Measurements from ENCODE around the gene PFDN2.
A peak's percentile ranks its signal among the peaks of the same experiment; 100 is the strongest.

PFDN2 gene

GRCh38 chr1:161137881-161138280 lies 20.0 kb upstream of the PFDN2 start:
- Histone ChIP-seq H3K4ac (ENCODE audit: low read depth in 1 of 2, low read length in 2 of 2) (no peak overlapping the region), H2BK12ac (ENCODE audit: low read length in 2 of 2) (no peak overlapping the region), H4K91ac (ENCODE audit: low read length) (no peak overlapping the region), H2AK5ac (ENCODE audit: low read length, severe bottlenecking) (no peak overlapping the region), H3K27ac (ENCODE audit: low read length, poor library complexity, severe bottlenecking) (no peak overlapping the region), H4K8ac (ENCODE audit: low read length) (no peak overlapping the region), H3K14ac (ENCODE audit: low read length in 2 of 2) (no peak overlapping the region), H3K4me3 (ENCODE audit: insufficient read depth in 1 of 2, low read depth in 1 of 2, low read length in 2 of 2) (no peak overlapping the region), H3K4me1 (ENCODE audit: control insufficient read depth, insufficient read depth, low read depth, low read length) (peaks cover 7% of the 10 kb centered on the region), H3K79me1 (replicated peaks; ENCODE audit: low read length, poor library complexity, severe bottlenecking) (peaks cover 30% of the 10 kb centered on the region), H3K23ac (ENCODE audit: low read length in 2 of 2) (no peak overlapping the region), H2BK5ac (ENCODE audit: low read depth, low read length, poor library complexity, severe bottlenecking) (no peak overlapping the region), H3K36me3 (ENCODE audit: control insufficient read depth in 1 of 2, insufficient read depth in 2 of 2, low read depth in 1 of 2, low read length in 2 of 2) (peaks cover 0 to 4% of the 10 kb centered on the region in 2 experiments), H2AFZ (ENCODE audit: low read depth, low read length) (no peak overlapping the region), H3K4me2 (ENCODE audit: low read length, poor library complexity, severe bottlenecking) (no peak overlapping the region), H3K27me3 (ENCODE audit: control insufficient read depth in 1 of 2, insufficient read depth in 1 of 2, low read length in 2 of 2) (no peaks in the 10 kb centered on the region), H3K9ac (ENCODE audit: low read length) (no peak overlapping the region), H2BK120ac (ENCODE audit: low read depth, low read length) (no peak overlapping the region), H3K18ac (ENCODE audit: low read depth in 1 of 2, low read length in 2 of 2) (no peak overlapping the region), H3K9me3 (ENCODE audit: control insufficient read depth, low read length) (no peaks in the 10 kb centered on the region), H2BK15ac (ENCODE audit: low read depth, poor library complexity, severe bottlenecking) (no peak overlapping the region)
- DNase-seq = no peak
- 90% methylated on average over 3 of the region's 3 CpGs for WGBS

DNA sequence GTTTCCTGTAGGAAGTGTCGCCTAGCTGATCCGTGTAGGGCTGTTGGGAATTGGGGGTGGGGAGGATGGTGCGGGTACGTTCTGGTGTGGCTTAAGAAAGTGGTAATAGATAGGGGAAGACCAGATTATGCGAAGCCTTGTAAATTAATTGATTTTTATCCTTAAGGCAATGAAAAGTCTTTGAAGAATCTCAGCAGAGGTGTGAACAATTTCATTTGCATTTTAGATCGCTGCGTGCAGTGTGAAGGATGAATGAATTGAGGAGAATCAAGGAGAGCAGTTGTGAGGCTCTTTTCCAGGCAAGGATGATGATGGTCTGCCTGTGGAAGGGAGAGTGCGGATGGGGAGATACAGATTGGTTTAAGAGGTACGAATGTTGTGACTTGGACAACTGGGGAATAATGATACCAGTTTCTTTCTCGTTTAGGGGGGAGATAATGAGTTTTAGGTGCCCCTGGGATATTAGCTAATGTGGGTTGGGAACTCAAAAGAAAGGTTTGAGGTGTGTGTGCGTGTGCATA lies 15.4 kb upstream of the PFDN2 start:
- peak overlapping the region; percentile 75 to 85 for H3K4ac ChIP-seq (ENCODE audit: low read depth in 1 of 2, low read length in 2 of 2)
- H3K4me3 ChIP-seq (ENCODE audit: insufficient read depth in 1 of 2, low read depth in 1 of 2, low read length in 2 of 2) = peak overlapping the region; percentile 75 to 94
- H3K18ac ChIP-seq (ENCODE audit: low read depth in 1 of 2, low read length in 2 of 2) = peak overlapping the region; percentile 91 to 98
- 1% methylated on average over 11 of the region's 11 CpGs for WGBS
- H2BK15ac ChIP-seq (ENCODE audit: low read depth, poor library complexity, severe bottlenecking) = no peak overlapping the region
- peak overlapping the region; percentile 62 for H4K91ac ChIP-seq (ENCODE audit: low read length)
- peak overlapping the region; percentile 88 for H3K27ac ChIP-seq (ENCODE audit: low read length, poor library complexity, severe bottlenecking)
- H3K36me3 ChIP-seq (ENCODE audit: control insufficient read depth in 1 of 2, insufficient read depth in 2 of 2, low read depth in 1 of 2, low read length in 2 of 2) = peaks cover 6 to 24% of the 10 kb centered on the region in 2 experiments
- no peak overlapping the region for H2BK5ac ChIP-seq (ENCODE audit: low read depth, low read length, poor library complexity, severe bottlenecking)
- no peak overlapping the region for H2BK120ac ChIP-seq (ENCODE audit: low read depth, low read length)
- H3K23ac ChIP-seq (ENCODE audit: low read length in 2 of 2) = peak overlapping the region in 1 of 2 experiments; percentile 70
- H2AK5ac ChIP-seq (ENCODE audit: low read length, severe bottlenecking) = no peak overlapping the region
- H3K4me1 ChIP-seq (ENCODE audit: control insufficient read depth, insufficient read depth, low read depth, low read length) = peaks cover 9% of the 10 kb centered on the region
- H3K9me3 ChIP-seq (ENCODE audit: control insufficient read depth, low read length) = no peaks in the 10 kb centered on the region
- DNase-seq = peak; percentile 64
- peak overlapping the region; percentile 64 for H2AFZ ChIP-seq (ENCODE audit: low read depth, low read length)
- H4K8ac ChIP-seq (ENCODE audit: low read length) = peak overlapping the region; percentile 90
- no peak overlapping the region for H3K14ac ChIP-seq (ENCODE audit: low read length in 2 of 2)
- H3K79me1 ChIP-seq (replicated peaks; ENCODE audit: low read length, poor library complexity, severe bottlenecking) = peaks cover 32% of the 10 kb centered on the region
- peak overlapping the region in 1 of 2 experiments; percentile 47 for H2BK12ac ChIP-seq (ENCODE audit: low read length in 2 of 2)
- H3K9ac ChIP-seq (ENCODE audit: low read length) = peak overlapping the region; percentile 95
- peak overlapping the region; percentile 40 for H3K4me2 ChIP-seq (ENCODE audit: low read length, poor library complexity, severe bottlenecking)
- no peaks in the 10 kb centered on the region for H3K27me3 ChIP-seq (ENCODE audit: control insufficient read depth in 1 of 2, insufficient read depth in 1 of 2, low read length in 2 of 2)

GRCh38 chr1:161132410-161133219 lies 14.8 kb upstream of the PFDN2 start, which contains the start of gene DEDD:
Gene DEDD, minus strand, starts transcription at chr1:161132667. Its CDS starts 8,205 bp downstream, at chr1:161124462.
- peak; percentile 98 for DNase-seq
- H3K79me1 ChIP-seq (replicated peaks; ENCODE audit: low read length, poor library complexity, severe bottlenecking) = peaks cover 32% of the 10 kb centered on the region
- H4K8ac ChIP-seq (ENCODE audit: low read length) = peak within 1 kb of the TSS; percentile 91
- peak within 1 kb of the TSS; percentile 85 for H2BK15ac ChIP-seq (ENCODE audit: low read depth, poor library complexity, severe bottlenecking)
- H3K9me3 ChIP-seq (ENCODE audit: control insufficient read depth, low read length) = no peaks in the 10 kb centered on the region
- H3K9ac ChIP-seq (ENCODE audit: low read length) = peak within 1 kb of the TSS; percentile 95
- H2AK5ac ChIP-seq (ENCODE audit: low read length, severe bottlenecking) = peak within 1 kb of the TSS; percentile 18
- H3K27ac ChIP-seq (ENCODE audit: low read length, poor library complexity, severe bottlenecking) = peak within 1 kb of the TSS; percentile 88
- H3K23ac ChIP-seq (ENCODE audit: low read length in 2 of 2) = peak within 1 kb of the TSS in 1 of 2 experiments; percentile 70
- H2BK120ac ChIP-seq (ENCODE audit: low read depth, low read length) = peak within 1 kb of the TSS; percentile 93
- peak within 1 kb of the TSS; percentile 95 for H2BK5ac ChIP-seq (ENCODE audit: low read depth, low read length, poor library complexity, severe bottlenecking)
- peak within 1 kb of the TSS in 1 of 2 experiments; percentile 99 for H3K14ac ChIP-seq (ENCODE audit: low read length in 2 of 2)
- peak within 1 kb of the TSS; percentile 75 to 94 for H3K4me3 ChIP-seq (ENCODE audit: insufficient read depth in 1 of 2, low read depth in 1 of 2, low read length in 2 of 2)
- H3K4me1 ChIP-seq (ENCODE audit: control insufficient read depth, insufficient read depth, low read depth, low read length) = peaks cover 9% of the 10 kb centered on the region
- H3K4me2 ChIP-seq (ENCODE audit: low read length, poor library complexity, severe bottlenecking) = peak within 1 kb of the TSS; percentile 91
- H2AFZ ChIP-seq (ENCODE audit: low read depth, low read length) = peak within 1 kb of the TSS; percentile 64
- peak within 1 kb of the TSS; percentile 91 to 98 for H3K18ac ChIP-seq (ENCODE audit: low read depth in 1 of 2, low read length in 2 of 2)
- peak within 1 kb of the TSS; percentile 44 to 47 for H2BK12ac ChIP-seq (ENCODE audit: low read length in 2 of 2)
- under 1% methylated on average over 63 of the region's 68 CpGs for WGBS
- peaks cover 10 to 30% of the 10 kb centered on the region in 2 experiments for H3K36me3 ChIP-seq (ENCODE audit: control insufficient read depth in 1 of 2, insufficient read depth in 2 of 2, low read depth in 1 of 2, low read length in 2 of 2)
- peak within 1 kb of the TSS; percentile 75 to 93 for H3K4ac ChIP-seq (ENCODE audit: low read depth in 1 of 2, low read length in 2 of 2)
- H3K27me3 ChIP-seq (ENCODE audit: control insufficient read depth in 1 of 2, insufficient read depth in 1 of 2, low read length in 2 of 2) = no peaks in the 10 kb centered on the region
- peak within 1 kb of the TSS; percentile 62 for H4K91ac ChIP-seq (ENCODE audit: low read length)

All from mesenchymal stem cell (in vitro differentiated cells and primary cell).